Neural progenitor cell (in vitro differentiated cells): Measurements from ENCODE around the gene HARS2.

Experiments
- EZH2 ChIP-seq: fragments of 200-600 bp; sonication (generic); IDR thresholded peaks from 2 replicates; pipeline ENCODE4 v1.6.1; 2017; ENCODE audit warnings: antibody characterized with exemption, mild to moderate bottlenecking, moderate library complexity
- TF ChIP-seq, protein P1 (sequence below): fragments of 200-600 bp; sonication (generic); IDR thresholded peaks from 2 replicates; pipeline ENCODE4 v1.5.1; 2017; ENCODE audit warnings: antibody characterized with exemption, mild to moderate bottlenecking

DNA sequence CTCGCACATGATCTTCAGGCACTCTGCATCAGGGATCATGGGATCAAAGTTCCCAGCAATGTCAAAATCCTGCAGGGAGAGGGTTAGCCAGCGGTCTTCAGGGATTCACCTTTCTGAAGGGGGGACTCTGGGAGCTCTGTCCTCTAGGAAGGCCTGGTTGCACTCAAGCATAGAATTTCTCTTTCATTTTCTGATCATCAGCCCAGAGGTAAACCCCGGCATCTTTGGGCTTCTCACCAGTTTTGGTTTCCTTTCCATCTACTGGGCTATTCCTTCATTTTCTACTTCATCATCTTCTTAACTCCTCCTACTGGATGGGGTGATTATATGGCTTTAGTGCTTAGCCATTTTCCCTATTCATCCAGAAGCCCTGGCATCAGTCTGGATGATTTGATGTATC lies 13.3 kb upstream of the HARS2 start:
- TF ChIP-seq EZH2 = no peak
- TF ChIP-seq, protein P1, sequence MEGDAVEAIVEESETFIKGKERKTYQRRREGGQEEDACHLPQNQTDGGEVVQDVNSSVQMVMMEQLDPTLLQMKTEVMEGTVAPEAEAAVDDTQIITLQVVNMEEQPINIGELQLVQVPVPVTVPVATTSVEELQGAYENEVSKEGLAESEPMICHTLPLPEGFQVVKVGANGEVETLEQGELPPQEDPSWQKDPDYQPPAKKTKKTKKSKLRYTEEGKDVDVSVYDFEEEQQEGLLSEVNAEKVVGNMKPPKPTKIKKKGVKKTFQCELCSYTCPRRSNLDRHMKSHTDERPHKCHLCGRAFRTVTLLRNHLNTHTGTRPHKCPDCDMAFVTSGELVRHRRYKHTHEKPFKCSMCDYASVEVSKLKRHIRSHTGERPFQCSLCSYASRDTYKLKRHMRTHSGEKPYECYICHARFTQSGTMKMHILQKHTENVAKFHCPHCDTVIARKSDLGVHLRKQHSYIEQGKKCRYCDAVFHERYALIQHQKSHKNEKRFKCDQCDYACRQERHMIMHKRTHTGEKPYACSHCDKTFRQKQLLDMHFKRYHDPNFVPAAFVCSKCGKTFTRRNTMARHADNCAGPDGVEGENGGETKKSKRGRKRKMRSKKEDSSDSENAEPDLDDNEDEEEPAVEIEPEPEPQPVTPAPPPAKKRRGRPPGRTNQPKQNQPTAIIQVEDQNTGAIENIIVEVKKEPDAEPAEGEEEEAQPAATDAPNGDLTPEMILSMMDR = no peak
